ENCODE results near the gene CITED4. TPM values are rescaled to one million over a fixed set of nuclear protein-coding genes. Genes with fewer than 3 reads are reported as not detected.

The CITED4 gene
- total and polyA plus RNA-seq, 7 donors, result 3.0 to 59.8 (median 23.5) TPM; not detected in 2

DNA sequence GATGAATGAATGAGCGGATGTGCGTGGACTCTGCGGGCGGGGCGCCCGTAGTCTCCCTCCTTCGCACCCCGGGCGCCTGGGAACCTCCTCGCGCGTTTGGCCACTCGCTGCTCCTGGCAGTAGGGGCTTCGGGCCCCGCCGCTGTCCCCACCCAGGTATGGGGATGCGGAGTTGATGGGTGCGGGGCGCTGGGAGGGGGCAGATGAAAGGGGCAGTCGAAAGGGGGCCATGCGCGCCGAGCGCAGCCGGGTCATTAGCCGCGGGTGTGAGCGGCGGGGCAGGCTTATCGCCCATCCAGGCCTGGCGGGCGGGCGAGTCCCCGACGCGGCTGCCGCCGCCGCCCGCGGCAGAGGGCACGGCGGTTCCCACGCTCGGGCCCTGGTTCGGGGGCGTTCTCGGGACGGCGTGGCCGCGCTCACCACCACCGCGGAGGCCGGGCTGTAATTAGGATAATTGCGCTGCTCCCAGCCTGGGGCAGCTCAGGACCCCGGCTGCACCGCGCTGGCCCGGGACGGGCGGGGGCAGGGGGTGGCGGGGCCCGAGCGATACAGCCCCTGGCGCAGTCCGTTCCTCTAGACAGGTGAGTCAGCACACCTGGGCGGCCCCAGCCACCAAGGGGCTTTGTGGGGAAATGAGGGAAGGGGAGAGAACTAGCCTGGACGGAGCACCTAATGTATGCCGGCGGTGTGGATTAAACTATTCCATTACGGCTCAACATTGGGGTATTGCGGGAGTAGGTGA is 22.1 kb upstream of the CITED4 start:
- peaks cover 0 to 15% (median 9%) of the 10 kb centered on the region in 4 donors for H3K4me1 ChIP-seq
- peak overlapping the region in 3 of 4 donors; percentile 29 to 43 (median 35) for H3K4me3 ChIP-seq
- TF ChIP-seq, protein P1, sequence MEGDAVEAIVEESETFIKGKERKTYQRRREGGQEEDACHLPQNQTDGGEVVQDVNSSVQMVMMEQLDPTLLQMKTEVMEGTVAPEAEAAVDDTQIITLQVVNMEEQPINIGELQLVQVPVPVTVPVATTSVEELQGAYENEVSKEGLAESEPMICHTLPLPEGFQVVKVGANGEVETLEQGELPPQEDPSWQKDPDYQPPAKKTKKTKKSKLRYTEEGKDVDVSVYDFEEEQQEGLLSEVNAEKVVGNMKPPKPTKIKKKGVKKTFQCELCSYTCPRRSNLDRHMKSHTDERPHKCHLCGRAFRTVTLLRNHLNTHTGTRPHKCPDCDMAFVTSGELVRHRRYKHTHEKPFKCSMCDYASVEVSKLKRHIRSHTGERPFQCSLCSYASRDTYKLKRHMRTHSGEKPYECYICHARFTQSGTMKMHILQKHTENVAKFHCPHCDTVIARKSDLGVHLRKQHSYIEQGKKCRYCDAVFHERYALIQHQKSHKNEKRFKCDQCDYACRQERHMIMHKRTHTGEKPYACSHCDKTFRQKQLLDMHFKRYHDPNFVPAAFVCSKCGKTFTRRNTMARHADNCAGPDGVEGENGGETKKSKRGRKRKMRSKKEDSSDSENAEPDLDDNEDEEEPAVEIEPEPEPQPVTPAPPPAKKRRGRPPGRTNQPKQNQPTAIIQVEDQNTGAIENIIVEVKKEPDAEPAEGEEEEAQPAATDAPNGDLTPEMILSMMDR (IDR thresholded peaks at IDR 0.05), result no peak
- TF ChIP-seq POLR2A (IDR thresholded peaks at IDR 0.05) (no peak), POLR2AphosphoS5 (IDR thresholded peaks at IDR 0.05) (no peak), EP300 (IDR thresholded peaks at IDR 0.05) (no peak)
- DNase-seq, result no peak
- intact Hi-C loops (cut with DNase I), result no loop called here
- no peak overlapping the region for H3K27ac ChIP-seq
- H3K27me3 ChIP-seq, result peaks cover 0 to 9% (median 6%) of the 10 kb centered on the region in 3 donors
- no peaks in the 10 kb centered on the region for H3K36me3 ChIP-seq
- no peaks in the 10 kb centered on the region for H3K9me3 ChIP-seq
- 18 to 19% methylated on average over 73 of the region's 73 CpGs for WGBS, 2 donors

DNA sequence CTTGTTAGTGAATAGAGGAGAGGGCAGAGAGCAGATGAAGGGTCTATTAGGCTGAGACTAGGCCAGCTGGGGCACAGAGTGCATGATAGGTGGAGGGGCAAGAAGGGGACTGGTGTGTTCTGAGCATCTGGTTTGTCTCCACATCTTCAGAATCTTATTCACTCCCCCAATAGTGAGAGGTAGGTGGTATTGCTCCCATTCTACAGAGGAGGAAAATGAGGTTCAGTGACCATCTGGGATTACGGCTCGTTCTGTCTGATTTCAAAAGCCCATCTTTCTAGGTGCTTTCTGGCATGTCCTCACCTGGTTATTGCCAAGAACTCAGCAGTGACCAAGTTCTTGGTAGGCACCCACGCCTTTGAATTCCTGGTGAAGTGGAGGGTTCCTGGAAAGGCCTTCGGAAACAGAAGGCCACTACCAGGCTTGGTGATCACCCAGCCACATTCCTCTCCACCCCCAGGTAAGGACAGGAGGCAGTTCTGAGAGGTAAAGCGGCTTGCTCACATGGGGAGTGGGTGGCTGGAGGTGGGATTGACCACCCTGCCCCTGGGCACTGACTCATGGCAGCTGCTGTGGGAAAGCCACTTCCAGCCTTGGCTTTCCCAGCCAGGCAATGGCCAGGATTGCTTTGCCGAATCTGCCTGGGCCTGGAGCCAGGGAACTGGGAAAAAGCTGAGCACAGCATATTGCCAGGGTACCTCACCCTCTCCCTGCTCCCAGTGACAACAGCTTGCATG is 18.8 kb upstream of the CITED4 start:
- TF ChIP-seq POLR2A (IDR thresholded peaks at IDR 0.05), result no peak
- no peak for TF ChIP-seq POLR2AphosphoS5 (IDR thresholded peaks at IDR 0.05)
- TF ChIP-seq, protein P1 (IDR thresholded peaks at IDR 0.05), result no peak
- no peak for TF ChIP-seq EP300 (IDR thresholded peaks at IDR 0.05)
- peaks cover 0 to 9% (median 6%) of the 10 kb centered on the region in 3 donors for H3K27me3 ChIP-seq
- H3K36me3 ChIP-seq, result no peaks in the 10 kb centered on the region
- H3K4me3 ChIP-seq, result no peak overlapping the region
- intact Hi-C loops (cut with DNase I), result no loop called here
- H3K4me1 ChIP-seq, result peaks cover 0 to 25% (median 21%) of the 10 kb centered on the region in 4 donors
- no peak overlapping the region for H3K27ac ChIP-seq
- WGBS, 2 donors, result 92 to 93% methylated on average over 6 of the region's 6 CpGs
- H3K9me3 ChIP-seq, result peaks cover 0 to 3% (median 1%) of the 10 kb centered on the region in 4 donors
- DNase-seq, result no peak

DNA sequence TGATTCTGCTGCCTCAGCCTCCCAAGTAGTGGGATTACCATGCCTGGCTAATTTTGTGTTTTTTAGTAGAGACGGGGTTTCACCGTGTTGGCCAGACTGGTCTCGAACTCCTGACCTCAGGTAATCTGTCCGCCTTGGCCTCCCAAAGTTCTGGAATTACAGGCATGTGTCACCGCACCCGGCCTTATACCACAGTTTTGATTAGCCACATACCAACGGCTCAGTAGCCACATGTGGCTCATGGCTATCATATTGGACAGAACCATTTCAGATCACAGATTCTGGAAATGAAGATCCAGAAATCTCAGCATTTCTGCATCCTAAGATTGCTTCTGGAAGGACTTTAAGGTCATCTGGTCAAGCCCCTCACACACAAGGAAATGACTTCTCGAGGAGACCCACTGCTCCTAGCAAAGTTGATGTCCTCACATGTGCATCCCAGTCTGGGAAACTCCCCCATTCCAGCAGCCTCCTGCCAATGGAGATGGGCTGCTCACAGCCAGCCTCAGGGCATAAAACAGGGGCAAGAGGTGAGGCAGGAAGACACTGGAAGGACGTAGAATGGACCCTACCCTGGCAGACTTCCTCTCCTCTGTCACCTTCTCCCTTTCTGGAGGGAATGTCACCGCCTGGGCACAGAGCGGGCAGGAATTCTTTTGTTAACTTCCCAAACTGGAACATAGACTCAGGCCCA is 17.5 kb upstream of the CITED4 start:
- H3K4me3 ChIP-seq, result no peak overlapping the region
- TF ChIP-seq, protein P1 (IDR thresholded peaks at IDR 0.05), result no peak
- TF ChIP-seq POLR2A (IDR thresholded peaks at IDR 0.05) (no peak), POLR2AphosphoS5 (IDR thresholded peaks at IDR 0.05) (no peak), EP300 (IDR thresholded peaks at IDR 0.05) (no peak)
- WGBS, 2 donors, result 90% methylated on average over 11 of the region's 11 CpGs
- H3K4me1 ChIP-seq, result peaks cover 0 to 25% (median 20%) of the 10 kb centered on the region in 4 donors
- no peaks in the 10 kb centered on the region for H3K36me3 ChIP-seq
- peaks cover 0 to 3% (median 1%) of the 10 kb centered on the region in 4 donors for H3K9me3 ChIP-seq
- intact Hi-C loops (cut with DNase I), result no loop called here
- H3K27ac ChIP-seq, result no peak overlapping the region
- DNase-seq, result no peak
- peaks cover 0 to 9% (median 6%) of the 10 kb centered on the region in 3 donors for H3K27me3 ChIP-seq

DNA sequence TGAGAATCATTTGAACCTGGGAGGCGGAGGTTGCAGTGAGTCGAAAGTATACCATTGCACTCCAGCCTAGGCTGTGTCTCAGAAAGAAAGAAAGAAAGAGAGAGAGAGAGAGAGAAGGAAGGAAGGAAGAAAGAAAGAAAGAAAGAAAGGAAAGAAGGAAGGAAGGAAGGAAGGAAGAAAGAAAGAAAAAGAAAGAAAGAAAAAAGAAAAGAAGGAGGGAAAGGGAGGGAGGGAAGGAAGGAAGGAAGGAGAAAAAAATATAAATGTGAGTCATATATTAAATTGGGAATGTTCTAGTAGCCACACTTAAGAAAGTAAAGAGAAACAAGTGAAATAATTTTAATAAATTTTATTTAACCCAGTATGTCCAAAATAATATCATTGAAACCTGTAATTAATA is 16.7 kb upstream of the CITED4 start:
- Histone ChIP-seq H3K4me1 (peaks cover 0 to 19% (median 13%) of the 10 kb centered on the region in 4 donors), H3K9me3 (peaks cover 0 to 3% (median 1%) of the 10 kb centered on the region in 4 donors), H3K36me3 (no peaks in the 10 kb centered on the region), H3K4me3 (no peak overlapping the region), H3K27me3 (peaks cover 0 to 3% (median 2%) of the 10 kb centered on the region in 3 donors), H3K27ac (peak overlapping the region in 1 of 4 donors; percentile 67)
- intact Hi-C loops (cut with DNase I), result no loop called here
- WGBS, 2 donors, result 97 to 99% methylated on average over 2 of the region's 2 CpGs
- DNase-seq, result no peak
- TF ChIP-seq POLR2A (IDR thresholded peaks at IDR 0.05), result no peak
- no peak for TF ChIP-seq EP300 (IDR thresholded peaks at IDR 0.05)
- no peak for TF ChIP-seq POLR2AphosphoS5 (IDR thresholded peaks at IDR 0.05)
- TF ChIP-seq, protein P1 (IDR thresholded peaks at IDR 0.05), result no peak
